ENCODE measurements around the gene KIF17.

- TF ChIP-seq POLR2A (IDR thresholded peaks at IDR 0.05) (no peak), CTCF (IDR thresholded peaks at IDR 0.05) (no peak), POLR2AphosphoS5 (IDR thresholded peaks at IDR 0.05) (no peak), EP300 (IDR thresholded peaks at IDR 0.05) (no peak)
Measured at GRCh38 chr1:20702416-20702815, 15.4 kb downstream of the KIF17 start.

Measured in upper lobe of left lung (tissue), 4 donors.